HepG2 (cell line): ENCODE data around the gene NOCT. TPM values are rescaled to one million over a fixed set of nuclear protein-coding genes. Genes with fewer than 3 reads are reported as not detected.

Experiments
- ARNT ChIP-seq: fragments of 450-650 bp; IDR thresholded peaks from 2 replicates; pipeline ENCODE4 v1.6.1; 2017
- ATF2 ChIP-seq: sonication (generic); formaldehyde crosslinking; IDR thresholded peaks from 2 replicates; pipeline ENCODE4 v1.4.0; 2020; ENCODE audit warnings: missing genetic modification reagents
- ATF4 ChIP-seq, 2 experiments: fragments of 450-650 bp in 1 of 2; sonication (generic) in 1 of 2; formaldehyde crosslinking; IDR thresholded peaks; 2 replicates each; pipeline versions ENCODE4 v1.5.0 to v1.8.0; 2020 to 2022; ENCODE audit warnings: mild to moderate bottlenecking in 1 of 2, missing genetic modification reagents in 1 of 2
- BCL6 ChIP-seq: IDR thresholded peaks from 2 replicates; pipeline ENCODE4 v1.6.1; 2016; ENCODE audit warnings: missing genetic modification reagents, missing compliant biosample characterization
- DBP ChIP-seq: sonication (generic); formaldehyde crosslinking; IDR thresholded peaks from 2 replicates; pipeline ENCODE4 v1.4.0; 2020; ENCODE audit warnings: missing genetic modification reagents; ENCODE audit errors: not compliant biosample characterization
- HNRNPL ChIP-seq: fragments of 200-400 bp; formaldehyde crosslinking; IDR thresholded peaks from 2 replicates; pipeline ENCODE4 v1.6.1; 2017; ENCODE audit warnings: mild to moderate bottlenecking, low read depth, low read length
- KLF12 ChIP-seq: sonication (generic); formaldehyde crosslinking; IDR thresholded peaks from 2 replicates; pipeline ENCODE4 v1.4.0; 2020; ENCODE audit warnings: missing genetic modification reagents, borderline replicate concordance
- MATR3 ChIP-seq: sonication (generic); formaldehyde crosslinking; IDR thresholded peaks from 2 replicates; pipeline ENCODE4 v1.4.0; 2020; ENCODE audit warnings: missing genetic modification reagents
- RAD51 ChIP-seq: fragments of 450-650 bp; IDR thresholded peaks from 2 replicates; pipeline ENCODE4 v1.6.1; 2016; ENCODE audit warnings: borderline replicate concordance
- ZBTB10 ChIP-seq: sonication (generic); formaldehyde crosslinking; IDR thresholded peaks from 2 replicates; pipeline ENCODE4 v1.4.0; 2020; ENCODE audit warnings: missing genetic modification reagents, borderline replicate concordance
- ZBTB39 ChIP-seq: sonication (generic); formaldehyde crosslinking; IDR thresholded peaks from 2 replicates; pipeline ENCODE4 v1.5.0; 2020; ENCODE audit warnings: missing genetic modification reagents
- ZKSCAN5 ChIP-seq: sonication (generic); formaldehyde crosslinking; IDR thresholded peaks from 2 replicates; pipeline ENCODE4 v1.5.1; 2020; ENCODE audit warnings: mild to moderate bottlenecking, missing genetic modification reagents
- ZNF333 ChIP-seq: sonication (generic); formaldehyde crosslinking; IDR thresholded peaks from 2 replicates; pipeline ENCODE4 v1.4.0; 2020; ENCODE audit warnings: mild to moderate bottlenecking, missing genetic modification reagents, borderline replicate concordance
- ZNF549 ChIP-seq: sonication (generic); formaldehyde crosslinking; IDR thresholded peaks from 2 replicates; pipeline ENCODE4 v1.5.0; 2020; ENCODE audit warnings: missing genetic modification reagents
- ZNF704 ChIP-seq: sonication (generic); formaldehyde crosslinking; IDR thresholded peaks from 2 replicates; pipeline ENCODE4 v1.8.1; 2023; ENCODE audit warnings: mild to moderate bottlenecking, inconsistent platforms, moderate library complexity, missing genetic modification reagents, borderline replicate concordance
- polyA plus RNA-seq, 8 experiments: library from polyadenylated mRNA; depleted of rRNA in 3 of 8; stranded (reverse) in 7 of 8; unstranded in 1 of 8; fragments of >200 nt; fragmentation: Illumina TruSeq in 4 of 8; extraction: Trizol in 4 of 8; gene quantifications; 2 replicates each; pipeline versions ENCODE4 v1.2.1 to v1.2.3, GENCODE V29; 2011 to 2016; ENCODE audit warnings: low read depth in 4 of 8, missing spikeins in 1 of 8, mixed read lengths in 1 of 8; ENCODE audit not compliant: insufficient read depth in 1 of 8
- total RNA-seq, 5 experiments: library from RNA; depleted of rRNA; stranded (reverse); fragments of >200 nt; fragmentation: Illumina TruSeq; extraction: Trizol; gene quantifications; 2 replicates each; pipeline ENCODE4 v1.2.3, GENCODE V29; 2016; ENCODE audit warnings: low read depth in 1 of 5

The NOCT gene
- total and polyA plus RNA-seq, 2 of the 13 experiments (the other 11 are each of a cell fraction or from before 2014, with no cell fraction given): 3.6 to 13.1 TPM

- TF ChIP-seq ATF2 (CRISPR knock-in tag): no peak; the same call in 1 of the 2 replicates
- TF ChIP-seq HNRNPL: no peak
- peak; percentile 94 for TF ChIP-seq ZKSCAN5
- TF ChIP-seq ARNT: no peak
- no peak; the same call in 1 of the 2 replicates for TF ChIP-seq ZNF704 (CRISPR knock-in tag)
- TF ChIP-seq ZBTB10 (CRISPR knock-in tag): peak; percentile 33; the same call in 1 of the 2 replicates
- TF ChIP-seq ZNF549 (CRISPR knock-in tag): no peak
- no peak for TF ChIP-seq RAD51
- TF ChIP-seq MATR3 (CRISPR knock-in tag): no peak
- no peak; the same call in 1 of the 2 replicates for TF ChIP-seq KLF12
- peak in 1 of 2 experiments; percentile 48; a peak in 1 of 4 replicates for TF ChIP-seq ATF4 (CRISPR knock-in tag; IDR thresholded peaks at IDR 0.05)
- TF ChIP-seq DBP: no peak
- no peak for TF ChIP-seq BCL6 (CRISPR knock-in tag)
- TF ChIP-seq ZNF333 (CRISPR knock-in tag): peak; percentile 89; the same call in 1 of the 2 replicates
- peak; percentile 58; the same call in 1 of the 2 replicates for TF ChIP-seq ZBTB39 (CRISPR knock-in tag)
Observed at GRCh38 chr4:139083956-139084803, 68.6 kb downstream of the NOCT start (continued).
